GM15510 (cell line): ENCODE data around the gene TBP.

Source experiments
- POLR2A ChIP-seq: IDR thresholded peaks from 3 replicates; pipeline ENCODE4 v1.6.1; 2011; ENCODE audit warnings: borderline replicate concordance; ENCODE audit not compliant: insufficient read length; ENCODE audit errors: extremely low read depth

TBP gene

GRCh38 chr6:170554013-170554795 is at the start of gene TBP:
TSS of gene TBP (plus strand) at chr6:170554369. CDS start at chr6:170557030, 2,661 bp downstream.
- TF ChIP-seq POLR2A = peak; percentile 70

GRCh38 chr6:170504479-170504878 is 49.7 kb upstream of the TBP start:
- TF ChIP-seq POLR2A = no peak

GRCh38 chr6:170505306-170505705 is 48.9 kb upstream of the TBP start:
- TF ChIP-seq POLR2A = no peak

- no peak for TF ChIP-seq POLR2A
Measured at GRCh38 chr6:170506446-170506845, 47.7 kb upstream of the TBP start.

- TF ChIP-seq POLR2A = no peak
Measured at GRCh38 chr6:170509723-170510018, 44.5 kb upstream of the TBP start.

- no peak for TF ChIP-seq POLR2A
Measured at GRCh38 chr6:170510631-170511030, 43.5 kb upstream of the TBP start.

- no peak for TF ChIP-seq POLR2A
Measured at GRCh38 chr6:170512249-170512648, 41.9 kb upstream of the TBP start.

- TF ChIP-seq POLR2A = no peak
Measured at GRCh38 chr6:170514908-170515307, 39.3 kb upstream of the TBP start.

- no peak for TF ChIP-seq POLR2A
Measured at GRCh38 chr6:170516783-170517616, 37.2 kb upstream of the TBP start.

GRCh38 chr6:170522565-170523183 is 31.5 kb upstream of the TBP start:
- no peak for TF ChIP-seq POLR2A

- TF ChIP-seq POLR2A = no peak
Measured at GRCh38 chr6:170523256-170524171, 30.7 kb upstream of the TBP start.

- no peak for TF ChIP-seq POLR2A
Measured at GRCh38 chr6:170524172-170524502, 30.0 kb upstream of the TBP start.

GRCh38 chr6:170525795-170526194 is 28.4 kb upstream of the TBP start:
- TF ChIP-seq POLR2A = no peak

GRCh38 chr6:170529839-170530469 is 24.2 kb upstream of the TBP start:
- TF ChIP-seq POLR2A = no peak
